ENCODE measurements around the gene NEU2.

The NEU2 gene

GRCh38 chr2:233034091-233034882, 1.8 kb downstream of the NEU2 start:
- no peaks in the 10 kb centered on the region for H3K9me3 ChIP-seq (ENCODE audit: control insufficient read depth in 2 of 2, low read length in 2 of 2)
- no peak overlapping the region for H3K9ac ChIP-seq (ENCODE audit: low read depth in 1 of 2, low read length in 2 of 2)
- H3K36me3 ChIP-seq (ENCODE audit: control insufficient read depth in 2 of 2, insufficient read depth in 2 of 2, low read length in 2 of 2), result no peaks in the 10 kb centered on the region
- no peaks in the 10 kb centered on the region for H3K4me1 ChIP-seq (ENCODE audit: control insufficient read depth in 2 of 2, insufficient read depth in 2 of 2, low read length in 2 of 2)
- no peak overlapping the region for H3K27ac ChIP-seq (ENCODE audit: low read depth in 2 of 2, low read length in 2 of 2)
- no peak overlapping the region for H3K4me3 ChIP-seq (ENCODE audit: low read length in 2 of 2)
- no peaks in the 10 kb centered on the region for H3K27me3 ChIP-seq (ENCODE audit: control insufficient read depth in 2 of 2, insufficient read depth in 2 of 2, low read length in 2 of 2)

DNA sequence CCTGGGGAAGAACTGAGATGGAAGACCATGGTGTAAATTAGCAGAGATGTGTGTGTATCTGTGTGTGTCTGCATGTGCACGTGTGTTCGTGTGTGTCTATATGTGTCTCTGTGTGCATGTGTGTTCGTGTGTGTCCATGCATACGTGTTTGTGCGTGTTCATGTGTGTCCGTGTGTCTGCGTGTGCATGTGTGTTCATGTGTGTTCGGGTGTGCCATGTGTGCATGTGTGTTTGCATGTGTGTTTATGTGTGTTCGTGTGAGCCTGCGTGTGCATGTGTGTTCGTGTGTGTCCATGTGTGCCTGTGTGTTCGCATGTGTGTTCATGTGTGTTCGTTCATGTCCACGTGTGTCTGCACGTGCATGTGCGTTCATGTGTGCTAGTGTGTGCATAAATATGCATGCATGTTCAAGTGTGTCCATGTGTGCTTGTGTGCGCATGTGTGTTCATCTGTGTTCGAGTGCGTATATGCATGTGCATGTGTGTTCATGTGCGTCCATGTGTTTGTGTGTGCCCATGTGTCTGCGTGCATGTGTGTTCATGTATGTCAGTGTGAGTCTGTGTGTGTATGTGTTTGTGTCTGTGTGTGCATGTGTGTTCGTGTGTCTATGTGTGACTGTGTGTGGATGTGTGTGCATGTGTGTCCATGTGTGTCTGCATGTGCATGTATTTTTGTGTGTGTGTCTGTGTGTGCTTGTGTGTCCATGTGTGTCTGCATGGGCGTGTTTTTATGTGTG, 3.1 kb downstream of the NEU2 start:
- Histone ChIP-seq H3K9ac (ENCODE audit: low read depth in 1 of 2, low read length in 2 of 2) (no peak overlapping the region), H3K4me3 (ENCODE audit: low read length in 2 of 2) (no peak overlapping the region), H3K9me3 (ENCODE audit: control insufficient read depth in 2 of 2, low read length in 2 of 2) (no peaks in the 10 kb centered on the region), H3K36me3 (ENCODE audit: control insufficient read depth in 2 of 2, insufficient read depth in 2 of 2, low read length in 2 of 2) (no peaks in the 10 kb centered on the region), H3K27ac (ENCODE audit: low read depth in 2 of 2, low read length in 2 of 2) (no peak overlapping the region), H3K4me1 (ENCODE audit: control insufficient read depth in 2 of 2, insufficient read depth in 2 of 2, low read length in 2 of 2) (no peaks in the 10 kb centered on the region), H3K27me3 (ENCODE audit: control insufficient read depth in 2 of 2, insufficient read depth in 2 of 2, low read length in 2 of 2) (no peaks in the 10 kb centered on the region)

- H3K9ac ChIP-seq (ENCODE audit: low read depth in 1 of 2, low read length in 2 of 2), result no peak overlapping the region
- H3K27me3 ChIP-seq (ENCODE audit: control insufficient read depth in 2 of 2, insufficient read depth in 2 of 2, low read length in 2 of 2), result no peaks in the 10 kb centered on the region
- no peak overlapping the region for H3K4me3 ChIP-seq (ENCODE audit: low read length in 2 of 2)
- H3K4me1 ChIP-seq (ENCODE audit: control insufficient read depth in 2 of 2, insufficient read depth in 2 of 2, low read length in 2 of 2), result no peaks in the 10 kb centered on the region
- no peaks in the 10 kb centered on the region for H3K9me3 ChIP-seq (ENCODE audit: control insufficient read depth in 2 of 2, low read length in 2 of 2)
- H3K36me3 ChIP-seq (ENCODE audit: control insufficient read depth in 2 of 2, insufficient read depth in 2 of 2, low read length in 2 of 2), result no peaks in the 10 kb centered on the region
- no peak overlapping the region for H3K27ac ChIP-seq (ENCODE audit: low read depth in 2 of 2, low read length in 2 of 2)
These were observed 3.8 kb downstream of the NEU2 start for GRCh38 chr2:233036162-233036838.

GRCh38 chr2:233037078-233037477, 4.6 kb downstream of the NEU2 start:
- no peaks in the 10 kb centered on the region for H3K4me1 ChIP-seq (ENCODE audit: control insufficient read depth in 2 of 2, insufficient read depth in 2 of 2, low read length in 2 of 2)
- no peaks in the 10 kb centered on the region for H3K9me3 ChIP-seq (ENCODE audit: control insufficient read depth in 2 of 2, low read length in 2 of 2)
- H3K36me3 ChIP-seq (ENCODE audit: control insufficient read depth in 2 of 2, insufficient read depth in 2 of 2, low read length in 2 of 2), result no peaks in the 10 kb centered on the region
- no peak overlapping the region for H3K4me3 ChIP-seq (ENCODE audit: low read length in 2 of 2)
- no peak overlapping the region for H3K27ac ChIP-seq (ENCODE audit: low read depth in 2 of 2, low read length in 2 of 2)
- H3K9ac ChIP-seq (ENCODE audit: low read depth in 1 of 2, low read length in 2 of 2), result no peak overlapping the region
- H3K27me3 ChIP-seq (ENCODE audit: control insufficient read depth in 2 of 2, insufficient read depth in 2 of 2, low read length in 2 of 2), result no peaks in the 10 kb centered on the region

DNA sequence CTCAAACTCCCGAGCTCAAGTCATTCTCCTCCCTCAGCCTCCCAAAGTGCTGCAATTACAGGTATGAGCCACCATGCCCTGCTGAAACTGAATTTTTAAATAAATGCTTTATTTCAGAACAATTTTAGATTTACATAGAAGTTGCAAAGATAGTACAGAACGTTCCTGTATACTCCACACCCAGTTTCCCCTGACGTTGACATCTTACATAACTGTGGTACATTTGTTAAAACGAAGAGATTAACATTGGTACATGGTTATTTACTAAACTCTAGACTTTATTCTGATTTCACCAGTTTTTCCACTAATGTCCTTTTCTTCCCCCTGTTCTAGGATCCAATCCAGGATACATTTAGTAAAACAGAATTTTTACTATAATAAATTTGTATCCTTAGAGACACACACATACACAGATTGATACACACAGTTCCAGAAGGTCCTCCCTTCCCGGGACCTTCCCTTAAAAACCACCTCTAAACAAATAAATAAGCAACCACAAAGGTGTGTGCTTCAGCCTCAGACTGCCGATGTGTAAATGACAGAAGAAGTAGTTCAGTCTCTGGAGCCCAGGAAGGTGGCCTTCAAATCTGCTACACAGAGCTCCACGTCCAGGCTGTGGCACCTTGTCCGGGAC, 6.9 kb downstream of the NEU2 start:
- Histone ChIP-seq H3K27ac (ENCODE audit: low read depth in 2 of 2, low read length in 2 of 2) (no peak overlapping the region), H3K9me3 (ENCODE audit: control insufficient read depth in 2 of 2, low read length in 2 of 2) (no peaks in the 10 kb centered on the region), H3K9ac (ENCODE audit: low read depth in 1 of 2, low read length in 2 of 2) (no peak overlapping the region), H3K4me1 (ENCODE audit: control insufficient read depth in 2 of 2, insufficient read depth in 2 of 2, low read length in 2 of 2) (no peaks in the 10 kb centered on the region), H3K36me3 (ENCODE audit: control insufficient read depth in 2 of 2, insufficient read depth in 2 of 2, low read length in 2 of 2) (no peaks in the 10 kb centered on the region), H3K4me3 (ENCODE audit: low read length in 2 of 2) (no peak overlapping the region), H3K27me3 (ENCODE audit: control insufficient read depth in 2 of 2, insufficient read depth in 2 of 2, low read length in 2 of 2) (no peaks in the 10 kb centered on the region)

- no peaks in the 10 kb centered on the region for H3K27me3 ChIP-seq (ENCODE audit: control insufficient read depth in 2 of 2, insufficient read depth in 2 of 2, low read length in 2 of 2)
- H3K4me3 ChIP-seq (ENCODE audit: low read length in 2 of 2), result no peak overlapping the region
- H3K4me1 ChIP-seq (ENCODE audit: control insufficient read depth in 2 of 2, insufficient read depth in 2 of 2, low read length in 2 of 2), result no peaks in the 10 kb centered on the region
- H3K9me3 ChIP-seq (ENCODE audit: control insufficient read depth in 2 of 2, low read length in 2 of 2), result no peaks in the 10 kb centered on the region
- no peak overlapping the region for H3K27ac ChIP-seq (ENCODE audit: low read depth in 2 of 2, low read length in 2 of 2)
- H3K36me3 ChIP-seq (ENCODE audit: control insufficient read depth in 2 of 2, insufficient read depth in 2 of 2, low read length in 2 of 2), result no peaks in the 10 kb centered on the region
- H3K9ac ChIP-seq (ENCODE audit: low read depth in 1 of 2, low read length in 2 of 2), result no peak overlapping the region
These were observed 7.5 kb downstream of the NEU2 start for GRCh38 chr2:233039846-233040530.

DNA sequence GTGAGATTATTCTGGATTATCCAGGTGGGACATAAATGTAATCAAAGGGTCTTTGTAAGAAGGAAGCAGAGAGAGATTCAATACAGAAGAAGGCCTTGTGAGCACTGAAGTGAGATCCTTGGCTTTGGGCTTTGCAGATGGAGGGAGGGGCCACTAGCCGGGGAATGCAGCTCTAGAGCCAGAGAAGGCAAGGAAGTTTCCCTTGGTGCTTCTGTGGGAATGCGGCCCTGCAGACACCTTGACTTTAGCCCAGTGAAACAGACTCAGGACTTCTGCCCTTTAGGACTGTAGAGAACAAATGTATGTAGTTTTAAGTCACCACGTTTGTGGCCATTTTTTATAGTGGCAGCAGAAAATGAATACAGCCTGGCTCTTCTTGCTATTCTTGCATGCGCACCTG, 8.1 kb downstream of the NEU2 start:
- H3K9ac ChIP-seq (ENCODE audit: low read depth in 1 of 2, low read length in 2 of 2), result no peak overlapping the region
- H3K36me3 ChIP-seq (ENCODE audit: control insufficient read depth in 2 of 2, insufficient read depth in 2 of 2, low read length in 2 of 2), result no peaks in the 10 kb centered on the region
- H3K27ac ChIP-seq (ENCODE audit: low read depth in 2 of 2, low read length in 2 of 2), result no peak overlapping the region
- no peak overlapping the region for H3K4me3 ChIP-seq (ENCODE audit: low read length in 2 of 2)
- H3K4me1 ChIP-seq (ENCODE audit: control insufficient read depth in 2 of 2, insufficient read depth in 2 of 2, low read length in 2 of 2), result no peaks in the 10 kb centered on the region
- H3K9me3 ChIP-seq (ENCODE audit: control insufficient read depth in 2 of 2, low read length in 2 of 2), result no peaks in the 10 kb centered on the region
- H3K27me3 ChIP-seq (ENCODE audit: control insufficient read depth in 2 of 2, insufficient read depth in 2 of 2, low read length in 2 of 2), result no peaks in the 10 kb centered on the region

GRCh38 chr2:233041722-233042323, 9.4 kb downstream of the NEU2 start:
- Histone ChIP-seq H3K9ac (ENCODE audit: low read depth in 1 of 2, low read length in 2 of 2) (no peak overlapping the region), H3K36me3 (ENCODE audit: control insufficient read depth in 2 of 2, insufficient read depth in 2 of 2, low read length in 2 of 2) (no peaks in the 10 kb centered on the region), H3K4me1 (ENCODE audit: control insufficient read depth in 2 of 2, insufficient read depth in 2 of 2, low read length in 2 of 2) (no peaks in the 10 kb centered on the region), H3K27ac (ENCODE audit: low read depth in 2 of 2, low read length in 2 of 2) (no peak overlapping the region), H3K27me3 (ENCODE audit: control insufficient read depth in 2 of 2, insufficient read depth in 2 of 2, low read length in 2 of 2) (no peaks in the 10 kb centered on the region), H3K4me3 (ENCODE audit: low read length in 2 of 2) (no peak overlapping the region), H3K9me3 (ENCODE audit: control insufficient read depth in 2 of 2, low read length in 2 of 2) (no peaks in the 10 kb centered on the region)

DNA sequence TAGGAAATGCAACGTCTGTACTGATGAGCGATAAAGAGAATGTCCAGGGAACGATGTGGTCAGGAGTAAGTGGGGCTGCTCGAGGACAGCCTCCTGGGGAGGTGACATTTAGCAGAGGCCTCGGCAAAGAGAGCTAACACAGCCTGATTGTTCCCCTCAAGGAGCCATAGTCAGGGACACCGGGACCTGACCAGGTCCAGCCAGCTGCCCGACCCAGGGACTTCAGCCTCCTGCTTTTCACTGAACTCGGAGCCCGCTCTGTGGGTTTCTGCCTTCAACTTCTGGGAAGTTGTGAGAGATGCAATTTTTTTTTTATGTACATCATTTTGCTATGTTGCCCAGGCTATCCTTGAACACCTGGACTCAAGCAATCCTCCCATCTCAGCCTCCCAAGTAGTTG, 10.1 kb downstream of the NEU2 start:
- Histone ChIP-seq H3K27me3 (ENCODE audit: control insufficient read depth in 2 of 2, insufficient read depth in 2 of 2, low read length in 2 of 2) (no peaks in the 10 kb centered on the region), H3K4me1 (ENCODE audit: control insufficient read depth in 2 of 2, insufficient read depth in 2 of 2, low read length in 2 of 2) (no peaks in the 10 kb centered on the region), H3K4me3 (ENCODE audit: low read length in 2 of 2) (no peak overlapping the region), H3K27ac (ENCODE audit: low read depth in 2 of 2, low read length in 2 of 2) (no peak overlapping the region), H3K9me3 (ENCODE audit: control insufficient read depth in 2 of 2, low read length in 2 of 2) (no peaks in the 10 kb centered on the region), H3K9ac (ENCODE audit: low read depth in 1 of 2, low read length in 2 of 2) (no peak overlapping the region), H3K36me3 (ENCODE audit: control insufficient read depth in 2 of 2, insufficient read depth in 2 of 2, low read length in 2 of 2) (no peaks in the 10 kb centered on the region)
